ENCODE data around the gene CD80.

- no peak for TF ChIP-seq CTCF (IDR thresholded peaks at IDR 0.05 in 2 of 3, conservative IDR thresholded peaks at IDR 0.05 in 1 of 3; ENCODE audit: control insufficient read depth in 2 of 3, extremely low read depth in 1 of 3, insufficient read depth in 1 of 3, low read depth in 3 of 3, low read length in 3 of 3)
- TF ChIP-seq REST (IDR thresholded peaks at IDR 0.05; ENCODE audit: low read depth, low read length), result no peak
- no peak for TF ChIP-seq TCF12 (IDR thresholded peaks at IDR 0.05; ENCODE audit: low read depth, low read length)
- TF ChIP-seq, protein P1, sequence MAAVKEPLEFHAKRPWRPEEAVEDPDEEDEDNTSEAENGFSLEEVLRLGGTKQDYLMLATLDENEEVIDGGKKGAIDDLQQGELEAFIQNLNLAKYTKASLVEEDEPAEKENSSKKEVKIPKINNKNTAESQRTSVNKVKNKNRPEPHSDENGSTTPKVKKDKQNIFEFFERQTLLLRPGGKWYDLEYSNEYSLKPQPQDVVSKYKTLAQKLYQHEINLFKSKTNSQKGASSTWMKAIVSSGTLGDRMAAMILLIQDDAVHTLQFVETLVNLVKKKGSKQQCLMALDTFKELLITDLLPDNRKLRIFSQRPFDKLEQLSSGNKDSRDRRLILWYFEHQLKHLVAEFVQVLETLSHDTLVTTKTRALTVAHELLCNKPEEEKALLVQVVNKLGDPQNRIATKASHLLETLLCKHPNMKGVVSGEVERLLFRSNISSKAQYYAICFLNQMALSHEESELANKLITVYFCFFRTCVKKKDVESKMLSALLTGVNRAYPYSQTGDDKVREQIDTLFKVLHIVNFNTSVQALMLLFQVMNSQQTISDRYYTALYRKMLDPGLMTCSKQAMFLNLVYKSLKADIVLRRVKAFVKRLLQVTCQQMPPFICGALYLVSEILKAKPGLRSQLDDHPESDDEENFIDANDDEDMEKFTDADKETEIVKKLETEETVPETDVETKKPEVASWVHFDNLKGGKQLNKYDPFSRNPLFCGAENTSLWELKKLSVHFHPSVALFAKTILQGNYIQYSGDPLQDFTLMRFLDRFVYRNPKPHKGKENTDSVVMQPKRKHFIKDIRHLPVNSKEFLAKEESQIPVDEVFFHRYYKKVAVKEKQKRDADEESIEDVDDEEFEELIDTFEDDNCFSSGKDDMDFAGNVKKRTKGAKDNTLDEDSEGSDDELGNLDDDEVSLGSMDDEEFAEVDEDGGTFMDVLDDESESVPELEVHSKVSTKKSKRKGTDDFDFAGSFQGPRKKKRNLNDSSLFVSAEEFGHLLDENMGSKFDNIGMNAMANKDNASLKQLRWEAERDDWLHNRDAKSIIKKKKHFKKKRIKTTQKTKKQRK (IDR thresholded peaks at IDR 0.05; ENCODE audit: low read depth, low read length), result no peak
- TF ChIP-seq YY1 (IDR thresholded peaks at IDR 0.05; ENCODE audit: low read depth, low read length), result no peak
- TF ChIP-seq EP300 (IDR thresholded peaks at IDR 0.05; ENCODE audit: borderline replicate concordance in 1 of 2, control insufficient read depth in 1 of 2, low read depth in 2 of 2, low read length in 2 of 2), result no peak
- TF ChIP-seq CBFB (IDR thresholded peaks at IDR 0.05; ENCODE audit: low read depth), result no peak
- no peak for TF ChIP-seq POLR2A (IDR thresholded peaks at IDR 0.05; ENCODE audit: low read depth, low read length)
- TF ChIP-seq POLR2AphosphoS5 (IDR thresholded peaks at IDR 0.05; ENCODE audit: low read length), result no peak
- no peak for TF ChIP-seq BCL11A (IDR thresholded peaks at IDR 0.05; ENCODE audit: low read depth, low read length)
Observed at GRCh38 chr3:119571688-119572087, 12.3 kb upstream of the CD80 start.
